Kidney epithelial cell (primary cell): ENCODE results near the gene DHX32. TPM values are rescaled to one million over a fixed set of nuclear protein-coding genes. Genes with fewer than 3 reads are reported as not detected.
A peak's percentile ranks its signal among the peaks of the same experiment; 100 is the strongest.
"Not testable (repeated sequence)": the region's sequence is repeated elsewhere in the genome, so short reads cannot be mapped to it uniquely, and the experiment has no call there.

Experiments used
- DNase-seq: peaks from one replicate; pipeline ENCODE4 v3.0.0-alpha.2; 2010; ENCODE audit warnings: low read depth
- H3K27me3 ChIP-seq: 2 replicates; pipeline ENCODE4 v1.6.0; 2011; ENCODE audit warnings: low read length; ENCODE audit not compliant: control insufficient read depth, insufficient read depth
- H3K36me3 ChIP-seq: 2 replicates; pipeline ENCODE4 v1.5.1; 2011; ENCODE audit warnings: low read length; ENCODE audit not compliant: control insufficient read depth, insufficient read depth
- H3K4me3 ChIP-seq: 2 replicates; pipeline ENCODE4 v1.5.1; 2011; ENCODE audit warnings: low read depth, mild to moderate bottlenecking, control low read depth, low read length
- total RNA-seq: library from RNA; depleted of rRNA; stranded (reverse); fragments of >200 nt; gene quantifications from 2 replicates; pipeline ENCODE4 v1.2.3, GENCODE V29; 2015
- TF ChIP-seq, protein P1 (sequence below): IDR thresholded peaks from 2 replicates; pipeline ENCODE4 v1.5.1; 2011; ENCODE audit warnings: mild to moderate bottlenecking, moderate library complexity, low read length, control low read depth, inconsistent platforms; ENCODE audit not compliant: insufficient read depth, poor library complexity, severe bottlenecking

DHX32 gene
- total RNA-seq, 1 donor from 2014 or later: 33.4 TPM

DNA sequence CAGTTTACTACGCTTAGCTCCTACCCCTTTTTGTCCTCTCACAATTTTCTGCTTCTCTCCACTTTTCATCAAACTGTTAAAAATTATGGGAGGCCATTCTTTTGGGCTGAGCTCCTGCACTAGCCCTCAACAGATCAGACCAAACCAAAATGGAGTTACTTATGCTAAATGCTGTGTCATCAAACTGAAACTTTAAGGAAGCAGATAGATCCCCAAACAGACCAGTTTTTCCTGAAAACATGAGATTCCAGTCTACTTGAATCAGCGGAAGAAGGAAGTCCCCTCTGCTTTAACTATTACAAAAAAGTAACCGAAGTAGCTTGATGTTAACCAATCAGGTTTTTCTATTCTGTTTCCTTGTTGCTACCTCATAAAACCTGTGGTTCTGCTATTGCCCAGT, 35.9 kb upstream of the DHX32 start:
- no peaks in the 10 kb centered on the region for H3K36me3 ChIP-seq
- no peak overlapping the region for H3K4me3 ChIP-seq
- no peaks in the 10 kb centered on the region for H3K27me3 ChIP-seq
- TF ChIP-seq, protein P1, sequence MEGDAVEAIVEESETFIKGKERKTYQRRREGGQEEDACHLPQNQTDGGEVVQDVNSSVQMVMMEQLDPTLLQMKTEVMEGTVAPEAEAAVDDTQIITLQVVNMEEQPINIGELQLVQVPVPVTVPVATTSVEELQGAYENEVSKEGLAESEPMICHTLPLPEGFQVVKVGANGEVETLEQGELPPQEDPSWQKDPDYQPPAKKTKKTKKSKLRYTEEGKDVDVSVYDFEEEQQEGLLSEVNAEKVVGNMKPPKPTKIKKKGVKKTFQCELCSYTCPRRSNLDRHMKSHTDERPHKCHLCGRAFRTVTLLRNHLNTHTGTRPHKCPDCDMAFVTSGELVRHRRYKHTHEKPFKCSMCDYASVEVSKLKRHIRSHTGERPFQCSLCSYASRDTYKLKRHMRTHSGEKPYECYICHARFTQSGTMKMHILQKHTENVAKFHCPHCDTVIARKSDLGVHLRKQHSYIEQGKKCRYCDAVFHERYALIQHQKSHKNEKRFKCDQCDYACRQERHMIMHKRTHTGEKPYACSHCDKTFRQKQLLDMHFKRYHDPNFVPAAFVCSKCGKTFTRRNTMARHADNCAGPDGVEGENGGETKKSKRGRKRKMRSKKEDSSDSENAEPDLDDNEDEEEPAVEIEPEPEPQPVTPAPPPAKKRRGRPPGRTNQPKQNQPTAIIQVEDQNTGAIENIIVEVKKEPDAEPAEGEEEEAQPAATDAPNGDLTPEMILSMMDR: no peak
- DNase-seq: no peak

- DNase-seq: not testable (repeated sequence)
Measured at GRCh38 chr10:125913277-125913676, 32.2 kb upstream of the DHX32 start.

DNA sequence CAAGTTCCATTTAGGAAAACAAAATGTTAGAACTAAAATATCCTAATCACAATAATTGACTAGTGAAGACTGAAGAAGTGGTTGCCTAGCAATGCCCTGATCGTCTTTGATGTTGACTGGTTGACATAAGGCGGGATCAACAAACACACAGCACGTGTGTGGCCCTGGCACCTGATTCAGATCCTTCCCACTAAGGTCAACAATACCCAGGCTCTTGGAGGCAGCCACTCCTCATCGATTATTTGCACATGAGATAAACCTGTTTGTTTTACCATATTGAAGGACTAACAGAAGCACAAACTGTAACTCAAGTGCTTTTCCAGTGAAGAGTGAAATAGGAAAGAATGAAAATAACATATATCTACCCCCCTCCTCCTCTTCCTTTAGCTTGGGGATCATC, 30.9 kb upstream of the DHX32 start:
- H3K27me3 ChIP-seq: no peaks in the 10 kb centered on the region
- H3K4me3 ChIP-seq: no peak overlapping the region
- H3K36me3 ChIP-seq: no peaks in the 10 kb centered on the region
- no peak for DNase-seq
- TF ChIP-seq, protein P1: no peak

More at GRCh38 chr10:125913277-125913676, 32.2 kb upstream of the DHX32 start:
- not testable (repeated sequence) for H3K36me3 ChIP-seq, H3K27me3 ChIP-seq, H3K4me3 ChIP-seq

DNA sequence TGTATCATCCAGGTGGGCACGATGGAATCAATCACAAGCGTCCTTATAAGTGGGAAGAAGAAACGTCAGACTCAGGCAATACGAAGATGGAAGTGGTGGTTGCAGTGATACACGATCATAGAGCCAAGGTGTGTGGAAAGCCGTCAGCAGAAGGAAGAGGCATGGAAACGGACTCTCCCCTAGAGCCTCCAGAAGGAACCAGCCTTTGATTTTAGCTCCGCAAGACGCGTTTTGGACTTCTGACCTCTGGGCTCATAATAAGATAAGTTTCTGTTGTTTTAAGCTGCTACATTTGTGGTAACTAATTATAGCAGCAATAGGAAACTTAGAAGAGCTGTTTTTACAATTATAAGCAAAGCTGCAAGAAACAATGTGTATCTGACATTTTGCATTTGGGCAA, 30.1 kb upstream of the DHX32 start:
- Histone ChIP-seq H3K36me3 (no peaks in the 10 kb centered on the region), H3K27me3 (no peaks in the 10 kb centered on the region), H3K4me3 (no peak overlapping the region)
- DNase-seq: no peak
- TF ChIP-seq, protein P1: no peak

DNA sequence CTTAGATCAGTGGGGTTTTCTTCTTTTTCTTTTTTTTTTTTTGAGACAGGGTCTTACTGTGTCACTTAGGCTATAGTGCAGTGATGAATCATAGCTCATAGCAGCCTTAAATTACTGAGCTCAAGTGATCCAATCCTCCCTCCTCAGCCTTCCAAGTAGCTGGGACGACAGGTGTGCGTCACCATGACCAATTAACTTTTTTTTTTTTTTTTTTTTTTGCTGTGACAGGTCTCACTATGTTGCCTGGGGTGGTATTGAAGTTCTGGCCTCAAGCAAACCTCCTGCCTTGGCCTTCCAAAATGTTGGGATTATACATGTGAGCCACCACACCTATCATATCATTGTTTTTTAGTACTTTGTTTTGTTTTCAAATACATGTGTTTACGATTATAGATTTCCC, 28.4 kb upstream of the DHX32 start:
- H3K27me3 ChIP-seq, DNase-seq, H3K4me3 ChIP-seq, H3K36me3 ChIP-seq: not testable (repeated sequence)

DNA sequence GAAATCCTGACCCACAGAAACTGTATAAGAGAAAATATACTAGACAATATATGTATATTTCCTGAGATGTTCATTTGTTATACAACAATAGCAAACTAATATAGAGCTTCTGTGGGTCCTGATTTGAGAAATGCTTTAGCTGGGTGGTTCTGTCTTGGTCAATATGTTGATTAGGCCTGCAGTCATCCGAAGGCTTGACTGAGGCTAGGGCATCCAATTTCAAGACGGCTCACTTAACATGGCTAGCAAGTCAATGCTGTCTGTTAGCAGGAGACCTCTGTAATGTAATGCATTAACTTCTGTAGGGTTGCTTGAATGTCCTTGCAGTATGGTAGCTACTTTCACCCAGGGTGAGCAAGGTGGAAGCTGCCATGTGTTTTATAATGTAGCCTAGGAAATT, 27.7 kb upstream of the DHX32 start:
- not testable (repeated sequence) for H3K4me3 ChIP-seq, H3K27me3 ChIP-seq, H3K36me3 ChIP-seq, DNase-seq

GRCh38 chr10:125907598-125907997, 26.5 kb upstream of the DHX32 start:
- not testable (repeated sequence) for H3K36me3 ChIP-seq, H3K27me3 ChIP-seq, H3K4me3 ChIP-seq, DNase-seq

DNA sequence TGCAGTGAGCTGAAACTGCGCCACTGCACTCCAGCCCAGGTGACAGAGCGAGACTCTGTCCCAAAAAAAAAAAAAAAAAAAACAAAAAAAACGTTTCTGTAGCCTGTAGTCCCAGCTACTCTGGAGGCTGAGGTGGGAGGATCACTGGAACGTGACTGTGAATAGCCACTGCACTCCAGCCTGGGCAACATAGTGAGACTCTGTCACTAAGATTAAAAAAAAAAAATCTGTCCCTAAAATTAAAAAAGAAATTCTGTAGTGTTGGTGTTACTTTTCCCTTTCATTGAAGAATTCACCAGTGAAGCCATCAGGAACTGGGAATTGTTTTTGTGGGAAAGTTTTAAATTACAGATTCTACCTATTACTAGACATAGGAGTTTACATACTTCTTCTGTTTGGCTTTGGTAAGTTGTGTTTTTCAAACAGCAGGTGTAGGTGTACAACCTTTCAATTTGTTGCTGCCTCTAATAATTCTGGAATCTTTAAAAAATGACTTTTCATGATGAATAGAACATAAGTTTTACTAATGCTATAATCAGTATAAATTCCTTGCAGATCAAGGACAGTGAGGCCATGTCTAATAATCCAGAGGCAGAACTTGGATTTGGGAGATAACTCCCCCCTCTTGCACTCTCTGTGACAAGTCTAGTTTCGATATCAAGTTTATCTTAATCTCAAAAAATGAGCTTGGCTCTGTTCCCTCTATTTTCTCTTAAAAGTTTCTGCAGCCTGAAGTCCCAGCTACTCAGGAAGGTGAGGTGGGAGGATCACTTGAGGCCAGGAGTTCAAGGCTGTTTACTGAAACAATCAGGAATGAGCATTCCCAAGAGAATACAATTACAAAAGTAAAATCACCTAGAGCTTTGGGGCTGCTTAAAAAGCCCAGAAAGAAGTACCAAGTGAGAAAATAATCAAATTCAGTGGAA, 24.2 kb upstream of the DHX32 start:
- DNase-seq, H3K27me3 ChIP-seq: not testable (repeated sequence)

DNA sequence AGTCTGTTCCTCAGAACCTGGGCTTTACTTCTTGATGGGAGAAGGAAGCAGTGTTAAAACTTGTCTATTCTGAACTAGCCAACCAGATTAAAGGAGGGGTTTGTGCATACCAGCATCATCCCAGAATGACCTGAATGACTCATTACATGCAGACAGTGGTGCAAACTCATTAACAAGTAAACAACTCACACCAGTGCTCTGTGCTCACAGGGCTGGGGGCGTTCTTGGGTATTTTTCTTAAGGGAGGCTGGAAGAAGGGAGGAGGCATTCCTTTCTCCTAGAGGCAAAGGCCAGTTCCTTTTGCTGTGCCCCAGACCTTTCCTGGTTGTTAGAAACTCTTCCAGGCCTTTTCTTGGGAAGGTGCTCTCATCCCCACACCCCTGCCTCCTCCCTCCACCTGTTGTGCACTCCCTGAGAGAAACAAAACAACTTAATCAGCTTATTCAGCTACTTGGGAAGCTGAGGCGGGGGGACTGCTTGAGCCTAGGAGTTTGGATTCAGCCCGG, 22.1 kb upstream of the DHX32 start:
- not testable (repeated sequence) for H3K27me3 ChIP-seq, H3K36me3 ChIP-seq, H3K4me3 ChIP-seq, DNase-seq

More for the DNA sequence above, 24.2 kb upstream of the DHX32 start:
- H3K36me3 ChIP-seq, H3K4me3 ChIP-seq: not testable (repeated sequence)

- not testable (repeated sequence) for H3K27me3 ChIP-seq, H3K36me3 ChIP-seq, H3K4me3 ChIP-seq
- DNase-seq: peak; percentile 41
Measured at GRCh38 chr10:125900963-125901362, 19.9 kb upstream of the DHX32 start.

DNA sequence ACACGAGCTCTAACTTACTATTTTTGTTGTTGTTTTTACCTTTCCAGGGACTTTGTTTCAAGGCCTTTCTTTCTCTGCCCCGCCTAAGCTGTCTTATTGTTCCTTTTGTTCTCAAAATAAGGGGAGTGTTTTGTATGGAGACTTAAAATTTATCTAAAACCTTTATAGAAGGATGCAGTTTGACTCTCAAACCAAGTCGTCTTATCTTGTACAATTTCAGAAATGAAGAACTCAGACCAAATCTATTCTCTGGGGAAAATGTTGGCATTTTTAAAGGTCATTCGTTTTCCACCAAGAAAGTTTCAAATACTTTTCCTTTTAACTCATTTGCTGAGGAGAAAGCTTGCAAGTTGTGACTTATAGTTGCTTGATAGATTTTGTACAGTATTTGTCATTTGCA, 16.2 kb upstream of the DHX32 start:
- DNase-seq, H3K27me3 ChIP-seq, H3K36me3 ChIP-seq: not testable (repeated sequence)
- peak overlapping the region; percentile 86 for H3K4me3 ChIP-seq
